Endodermal cell (in vitro differentiated cells): ENCODE results near the gene TSPAN17. TPM values are rescaled to one million over a fixed set of nuclear protein-coding genes. Genes with fewer than 3 reads are reported as not detected.

ENCODE experiments used
- DNase-seq: peaks from one replicate; pipeline ENCODE4 v3.0.0-alpha.2; 2017
- H3K27ac ChIP-seq: 2 replicates; pipeline ENCODE4 v1.5.1; 2013; ENCODE audit warnings: mild to moderate bottlenecking, low read depth, low read length, moderate library complexity
- H3K27me3 ChIP-seq: 2 replicates; pipeline ENCODE4 v1.6.1; 2013; ENCODE audit warnings: mild to moderate bottlenecking, low read length, moderate library complexity; ENCODE audit not compliant: insufficient read depth, control insufficient read depth, poor library complexity, severe bottlenecking
- H3K36me3 ChIP-seq: 2 replicates; pipeline ENCODE4 v1.7.0; 2013; ENCODE audit warnings: mild to moderate bottlenecking, low read length, moderate library complexity; ENCODE audit not compliant: control insufficient read depth, insufficient read depth
- H3K4me1 ChIP-seq: one replicate; pipeline ENCODE4 v1.7.0; 2013; ENCODE audit warnings: low read length; ENCODE audit not compliant: control insufficient read depth, insufficient read depth
- H3K4me3 ChIP-seq: 2 replicates; pipeline ENCODE4 v1.5.1; 2013; ENCODE audit warnings: mild to moderate bottlenecking, low read length, moderate library complexity
- H3K9ac ChIP-seq: 2 replicates; pipeline ENCODE4 v1.6.1; 2013; ENCODE audit warnings: mild to moderate bottlenecking, low read length, moderate library complexity; ENCODE audit not compliant: poor library complexity, severe bottlenecking; ENCODE audit errors: extremely low read depth
- H3K9me3 ChIP-seq: 2 replicates; pipeline ENCODE4 v1.6.1; 2013; ENCODE audit warnings: mild to moderate bottlenecking, low read length, moderate library complexity; ENCODE audit not compliant: control insufficient read depth
- H3K27ac Mint-ChIP-seq: 2 replicates; pipeline ENCODE4 v1.8.0; 2020; ENCODE audit warnings: mixed read lengths
- H3K27me3 Mint-ChIP-seq: 2 replicates; pipeline ENCODE4 v1.8.0; 2021; ENCODE audit warnings: mild to moderate bottlenecking, mixed read lengths; ENCODE audit not compliant: insufficient read depth
- H3K36me3 Mint-ChIP-seq: 2 replicates; pipeline ENCODE4 v1.8.0; 2020; ENCODE audit warnings: low read depth, mixed read lengths
- H3K4me1 Mint-ChIP-seq: 2 replicates; pipeline ENCODE4 v1.8.0; 2020; ENCODE audit warnings: mixed read lengths
- H3K4me3 Mint-ChIP-seq: 2 replicates; pipeline ENCODE4 v1.8.0; 2020; ENCODE audit warnings: mild to moderate bottlenecking, moderate library complexity, mixed read lengths
- H3K9me3 Mint-ChIP-seq: 2 replicates; pipeline ENCODE4 v1.8.0; 2020; ENCODE audit warnings: mild to moderate bottlenecking, mixed read lengths
- CTCF ChIP-seq: fragments of 200-600 bp; sonication (generic); conservative IDR thresholded peaks from 2 replicates; pipeline ENCODE4 v1.5.0; 2021; ENCODE audit warnings: antibody characterized with exemption, mild to moderate bottlenecking
- WGBS, 2 experiments: methylation state at CpG; one replicate each; pipeline versions ENCODE4 v1.1.5 to v1.1.7; 2013; ENCODE audit warnings: missing lambda C conversion rate in 2 of 2, mixed read lengths in 1 of 2; ENCODE audit not compliant: insufficient coverage in 1 of 2, insufficient read length in 1 of 2; 5-methylcytosine and 5-hydroxymethylcytosine counted together
- total RNA-seq, 2 donors: library from RNA; stranded (reverse); fragmentation: NEBNext Ultra II Directional in 1 of 2; extraction: Animal tissue kit (Norgen Biotek cat#: 25700) in 1 of 2; gene quantifications; 2 replicates in 1 of 2; 3 replicates in 1 of 2; pipeline ENCODE4 v1.2.1, GENCODE V29; 2021

TSPAN17 gene
- total RNA-seq, 2 donors from 2014 or later: 49.3 to 50.3 TPM

- Histone ChIP-seq H3K4me1 (peaks cover 4% of the 10 kb centered on the region), H3K27ac (no peak overlapping the region), H3K4me3 (no peak overlapping the region), H3K36me3 (no peaks in the 10 kb centered on the region), H3K9ac (no peak overlapping the region), H3K9me3 (no peaks in the 10 kb centered on the region), H3K27me3 (peaks cover 16% of the 10 kb centered on the region)
- Mint-ChIP-seq H3K27ac (no peak overlapping the region), H3K27me3 (peaks cover 19% of the 10 kb centered on the region), H3K4me3 (no peak overlapping the region), H3K4me1 (peaks cover 24% of the 10 kb centered on the region), H3K36me3 (no peaks in the 10 kb centered on the region), H3K9me3 (no peaks in the 10 kb centered on the region)
- DNase-seq: no peak
- TF ChIP-seq CTCF: no peak
- WGBS, 2 experiments: 90 to 92% methylated on average over 8 to 9 of the region's 9 CpGs
Measured at GRCh38 chr5:176694631-176695030, 47.3 kb downstream of the TSPAN17 start.

- Mint-ChIP-seq H3K27ac (no peak overlapping the region), H3K9me3 (no peaks in the 10 kb centered on the region)
Measured at GRCh38 chr5:176695073-176695472, 47.8 kb downstream of the TSPAN17 start.

GRCh38 chr5:176697267-176697933 is 50.1 kb downstream of the TSPAN17 start:
- H3K27ac ChIP-seq: no peak overlapping the region
- no peaks in the 10 kb centered on the region for H3K9me3 ChIP-seq
- H3K9ac ChIP-seq: no peak overlapping the region
- no peaks in the 10 kb centered on the region for H3K36me3 ChIP-seq
- no peak overlapping the region for H3K4me3 ChIP-seq
- Mint-ChIP-seq H3K9me3 (no peaks in the 10 kb centered on the region), H3K4me3 (no peak overlapping the region), H3K36me3 (no peaks in the 10 kb centered on the region), H3K4me1 (peaks cover 22% of the 10 kb centered on the region), H3K27ac (no peak overlapping the region), H3K27me3 (peaks cover 22% of the 10 kb centered on the region)
- 76 to 80% methylated on average over 9 to 10 of the region's 10 CpGs for WGBS, 2 experiments
- peaks cover 4% of the 10 kb centered on the region for H3K4me1 ChIP-seq
- peaks cover 16% of the 10 kb centered on the region for H3K27me3 ChIP-seq
- DNase-seq: peak; percentile 65
- TF ChIP-seq CTCF: peak; percentile 42

More at GRCh38 chr5:176695073-176695472, 47.8 kb downstream of the TSPAN17 start:
- H3K4me1 ChIP-seq: peaks cover 4% of the 10 kb centered on the region
- DNase-seq: no peak
- no peak overlapping the region for H3K4me3 ChIP-seq
- no peaks in the 10 kb centered on the region for H3K36me3 ChIP-seq
- 84 to 88% methylated on average over 5 to 8 of the region's 8 CpGs for WGBS, 2 experiments
- no peaks in the 10 kb centered on the region for H3K9me3 ChIP-seq
- H3K27me3 Mint-ChIP-seq: peaks cover 19% of the 10 kb centered on the region
- peaks cover 16% of the 10 kb centered on the region for H3K27me3 ChIP-seq
- H3K4me1 Mint-ChIP-seq: peaks cover 26% of the 10 kb centered on the region
- H3K4me3 Mint-ChIP-seq: no peak overlapping the region
- TF ChIP-seq CTCF: no peak
- no peak overlapping the region for H3K27ac ChIP-seq
- H3K9ac ChIP-seq: no peak overlapping the region
- H3K36me3 Mint-ChIP-seq: no peaks in the 10 kb centered on the region
